Parathyroid adenoma (tissue), 2 donors: ENCODE data around the gene CTBP2.

ENCODE experiments used
- H2AFZ ChIP-seq: fragments of 300-600 bp; sonication (generic); one replicate; pipeline ENCODE4 v1.7.0; 2017; ENCODE audit warnings: antibody characterized with exemption, mild to moderate bottlenecking
- H3K27ac ChIP-seq: fragments of 300-600 bp; sonication (generic); one replicate; pipeline ENCODE4 v1.7.0; 2017
- H3K27me3 ChIP-seq: fragments of 300-600 bp; sonication (generic); one replicate; pipeline ENCODE4 v1.7.0; 2017; ENCODE audit warnings: low read length; ENCODE audit not compliant: control insufficient read depth, insufficient read depth
- H3K36me3 ChIP-seq: fragments of 300-600 bp; sonication (generic); one replicate; pipeline ENCODE4 v1.7.0; 2017; ENCODE audit warnings: low read length; ENCODE audit not compliant: control insufficient read depth, insufficient read depth
- H3K4me1 ChIP-seq: fragments of 300-600 bp; sonication (generic); one replicate; pipeline ENCODE4 v1.7.0; 2017; ENCODE audit warnings: control low read depth
- H3K4me2 ChIP-seq: fragments of 300-600 bp; sonication (generic); one replicate; pipeline ENCODE4 v1.7.0; 2017; ENCODE audit warnings: low read length
- H3K4me3 ChIP-seq: fragments of 300-600 bp; sonication (generic); one replicate; pipeline ENCODE4 v1.7.0; 2017; ENCODE audit warnings: low read depth, low read length
- H3K79me2 ChIP-seq: fragments of 300-600 bp; sonication (generic); one replicate; pipeline ENCODE4 v1.7.0; 2017; ENCODE audit warnings: control low read depth
- H3K9ac ChIP-seq: fragments of 300-600 bp; sonication (generic); one replicate; pipeline ENCODE4 v1.7.0; 2017; ENCODE audit warnings: mild to moderate bottlenecking
- H3K9me3 ChIP-seq: fragments of 300-600 bp; sonication (generic); one replicate; pipeline ENCODE4 v1.7.0; 2017; ENCODE audit warnings: low read length; ENCODE audit not compliant: control insufficient read depth
- TF ChIP-seq, protein P1 (sequence below): fragments of 300-600 bp; sonication (generic); IDR thresholded peaks from one replicate; pipeline ENCODE4 v1.7.0; 2017; ENCODE audit warnings: antibody characterized with exemption, mild to moderate bottlenecking
- donor health status: primary hyperparathyroidism.

CTBP2 gene

GRCh38 chr10:125092564-125093031 lies 67.8 kb downstream of the CTBP2 start:
- Histone ChIP-seq H3K36me3 (no peaks in the 10 kb centered on the region), H3K9me3 (no peaks in the 10 kb centered on the region), H3K9ac (no peak overlapping the region), H3K4me1 (no peaks in the 10 kb centered on the region), H3K27ac (no peak overlapping the region), H3K79me2 (peaks cover 20% of the 10 kb centered on the region), H3K27me3 (no peaks in the 10 kb centered on the region), H3K4me2 (no peak overlapping the region), H2AFZ (no peak overlapping the region), H3K4me3 (no peak overlapping the region)
- TF ChIP-seq, protein P1, sequence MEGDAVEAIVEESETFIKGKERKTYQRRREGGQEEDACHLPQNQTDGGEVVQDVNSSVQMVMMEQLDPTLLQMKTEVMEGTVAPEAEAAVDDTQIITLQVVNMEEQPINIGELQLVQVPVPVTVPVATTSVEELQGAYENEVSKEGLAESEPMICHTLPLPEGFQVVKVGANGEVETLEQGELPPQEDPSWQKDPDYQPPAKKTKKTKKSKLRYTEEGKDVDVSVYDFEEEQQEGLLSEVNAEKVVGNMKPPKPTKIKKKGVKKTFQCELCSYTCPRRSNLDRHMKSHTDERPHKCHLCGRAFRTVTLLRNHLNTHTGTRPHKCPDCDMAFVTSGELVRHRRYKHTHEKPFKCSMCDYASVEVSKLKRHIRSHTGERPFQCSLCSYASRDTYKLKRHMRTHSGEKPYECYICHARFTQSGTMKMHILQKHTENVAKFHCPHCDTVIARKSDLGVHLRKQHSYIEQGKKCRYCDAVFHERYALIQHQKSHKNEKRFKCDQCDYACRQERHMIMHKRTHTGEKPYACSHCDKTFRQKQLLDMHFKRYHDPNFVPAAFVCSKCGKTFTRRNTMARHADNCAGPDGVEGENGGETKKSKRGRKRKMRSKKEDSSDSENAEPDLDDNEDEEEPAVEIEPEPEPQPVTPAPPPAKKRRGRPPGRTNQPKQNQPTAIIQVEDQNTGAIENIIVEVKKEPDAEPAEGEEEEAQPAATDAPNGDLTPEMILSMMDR = no peak

GRCh38 chr10:125091891-125092290 lies 68.5 kb downstream of the CTBP2 start:
- no peaks in the 10 kb centered on the region for H3K9me3 ChIP-seq
- H2AFZ ChIP-seq = no peak overlapping the region
- no peaks in the 10 kb centered on the region for H3K4me1 ChIP-seq
- no peak overlapping the region for H3K4me2 ChIP-seq
- TF ChIP-seq, protein P1 = no peak
- H3K79me2 ChIP-seq = peaks cover 15% of the 10 kb centered on the region
- H3K9ac ChIP-seq = no peak overlapping the region
- H3K4me3 ChIP-seq = no peak overlapping the region
- H3K36me3 ChIP-seq = no peaks in the 10 kb centered on the region
- H3K27ac ChIP-seq = no peak overlapping the region
- no peaks in the 10 kb centered on the region for H3K27me3 ChIP-seq

DNA sequence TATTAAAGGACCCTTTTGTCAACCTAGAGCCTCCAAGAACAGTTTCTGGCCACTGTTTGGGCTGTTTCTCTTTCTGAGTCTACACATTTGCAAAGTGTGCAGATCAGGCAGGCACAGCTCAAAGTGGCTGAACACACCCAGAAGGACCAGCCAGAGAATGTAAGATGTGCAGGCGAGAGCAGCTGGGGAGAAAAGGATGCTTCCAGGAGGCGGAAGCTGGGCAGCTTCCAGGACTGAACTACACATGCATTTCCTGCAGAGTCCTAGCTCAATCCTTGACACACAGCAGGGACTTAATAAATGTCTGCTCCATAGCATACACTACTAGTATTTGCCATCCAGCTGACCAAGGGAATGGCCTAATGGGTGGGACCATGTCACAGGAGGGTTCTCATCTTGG lies 70.9 kb downstream of the CTBP2 start:
- no peak overlapping the region for H3K4me3 ChIP-seq
- H3K9me3 ChIP-seq = no peaks in the 10 kb centered on the region
- H3K4me2 ChIP-seq = no peak overlapping the region
- H3K9ac ChIP-seq = no peak overlapping the region
- no peaks in the 10 kb centered on the region for H3K36me3 ChIP-seq
- H3K27me3 ChIP-seq = no peaks in the 10 kb centered on the region
- TF ChIP-seq, protein P1 = no peak
- peaks cover 10% of the 10 kb centered on the region for H3K4me1 ChIP-seq
- H3K79me2 ChIP-seq = peaks cover 9% of the 10 kb centered on the region
- no peak overlapping the region for H3K27ac ChIP-seq
- no peak overlapping the region for H2AFZ ChIP-seq

- Histone ChIP-seq H3K36me3 (no peaks in the 10 kb centered on the region), H3K9ac (no peak overlapping the region), H3K4me2 (no peak overlapping the region), H3K4me1 (peaks cover 10% of the 10 kb centered on the region), H2AFZ (no peak overlapping the region), H3K4me3 (no peak overlapping the region), H3K79me2 (peaks cover 16% of the 10 kb centered on the region), H3K9me3 (no peaks in the 10 kb centered on the region), H3K27me3 (no peaks in the 10 kb centered on the region), H3K27ac (no peak overlapping the region)
- TF ChIP-seq, protein P1 = no peak
Observed at GRCh38 chr10:125087897-125088215, 72.5 kb downstream of the CTBP2 start.

- H3K4me1 ChIP-seq = peaks cover 10% of the 10 kb centered on the region
- no peaks in the 10 kb centered on the region for H3K9me3 ChIP-seq
- no peak overlapping the region for H2AFZ ChIP-seq
Observed at GRCh38 chr10:125087191-125087896, 73.0 kb downstream of the CTBP2 start.

More at GRCh38 chr10:125087191-125087896, 73.0 kb downstream of the CTBP2 start:
- TF ChIP-seq, protein P1 = no peak
- peaks cover 19% of the 10 kb centered on the region for H3K79me2 ChIP-seq
- H3K27me3 ChIP-seq = no peaks in the 10 kb centered on the region
- H3K4me2 ChIP-seq = no peak overlapping the region
- no peak overlapping the region for H3K9ac ChIP-seq
- no peak overlapping the region for H3K4me3 ChIP-seq
- H3K36me3 ChIP-seq = no peaks in the 10 kb centered on the region
- no peak overlapping the region for H3K27ac ChIP-seq
